Neural crest cell (in vitro differentiated cells): ENCODE results near the gene NLRP3. TPM values are rescaled to one million over a fixed set of nuclear protein-coding genes. Genes with fewer than 3 reads are reported as not detected.

Experiments used
- DNase-seq: peaks from one replicate; pipeline ENCODE4 v3.0.0; 2021; ENCODE audit warnings: low read depth, mixed read lengths, low spot score
- H3K27ac Mint-ChIP-seq: one replicate; pipeline ENCODE4 v1.8.0; 2021; ENCODE audit warnings: mild to moderate bottlenecking, mixed read lengths; ENCODE audit not compliant: unreplicated experiment
- H3K27me3 Mint-ChIP-seq: 2 replicates; pipeline ENCODE4 v1.8.0; 2021; ENCODE audit warnings: low read depth, mild to moderate bottlenecking, mixed read lengths
- H3K36me3 Mint-ChIP-seq: 2 replicates; pipeline ENCODE4 v1.8.0; 2021; ENCODE audit warnings: low read depth, mild to moderate bottlenecking, mixed read lengths
- H3K4me1 Mint-ChIP-seq: 2 replicates; pipeline ENCODE4 v1.8.0; 2021; ENCODE audit warnings: mixed read lengths
- H3K4me3 Mint-ChIP-seq: one replicate; pipeline ENCODE4 v1.8.0; 2021; ENCODE audit warnings: mild to moderate bottlenecking, mixed read lengths
- H3K9me3 Mint-ChIP-seq: 2 replicates; pipeline ENCODE4 v1.8.0; 2021; ENCODE audit warnings: mixed read lengths
- total RNA-seq: library from RNA; stranded (reverse); gene quantifications from 2 replicates; pipeline ENCODE4 v1.2.1, GENCODE V29; 2021
- TF ChIP-seq, protein P1 (sequence below): fragments of 200-600 bp; sonication (generic); conservative IDR thresholded peaks from 2 replicates; pipeline ENCODE4 v1.5.0; 2021; ENCODE audit warnings: antibody characterized with exemption, mild to moderate bottlenecking

The NLRP3 gene
- total RNA-seq, 1 donor from 2014 or later = 0.07 TPM

DNA sequence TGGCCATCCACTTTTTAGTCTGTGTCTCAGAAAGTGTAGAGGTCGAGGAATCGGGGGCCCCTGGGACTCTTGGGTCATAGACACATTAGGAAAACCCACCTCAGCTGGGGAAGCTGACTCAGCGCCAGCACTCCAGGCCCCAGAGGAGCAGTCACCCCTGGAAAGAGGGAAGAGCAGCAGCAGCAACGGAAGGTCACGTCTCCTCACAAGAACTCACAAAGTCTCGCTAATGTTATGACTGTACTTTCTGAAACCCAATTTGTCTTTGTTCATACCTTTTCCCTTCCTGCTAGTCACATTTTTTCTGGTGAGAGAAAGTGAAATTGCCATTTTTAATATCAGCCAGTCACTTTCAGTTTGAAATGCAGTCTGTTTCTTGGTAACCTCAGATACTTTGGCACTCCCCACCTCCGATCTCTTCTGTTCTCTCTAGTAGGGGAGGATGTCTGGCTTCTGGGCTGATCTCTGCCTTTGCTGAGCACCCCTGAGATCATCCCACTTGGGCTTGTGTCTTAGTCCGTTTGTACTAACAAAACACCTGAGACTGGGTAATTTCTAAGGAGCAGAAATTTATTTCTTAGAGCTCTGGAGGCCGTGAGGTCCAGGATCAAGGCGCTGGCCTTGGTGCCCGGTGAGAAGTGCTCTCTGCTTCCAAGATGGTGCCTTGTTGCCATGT, 6.0 kb upstream of the NLRP3 start:
- Mint-ChIP-seq H3K4me3 (no peak overlapping the region), H3K9me3 (peaks cover 2% of the 10 kb centered on the region), H3K27ac (no peak overlapping the region), H3K36me3 (no peaks in the 10 kb centered on the region), H3K4me1 (no peaks in the 10 kb centered on the region), H3K27me3 (no peaks in the 10 kb centered on the region)
- DNase-seq = no peak
- TF ChIP-seq, protein P1, sequence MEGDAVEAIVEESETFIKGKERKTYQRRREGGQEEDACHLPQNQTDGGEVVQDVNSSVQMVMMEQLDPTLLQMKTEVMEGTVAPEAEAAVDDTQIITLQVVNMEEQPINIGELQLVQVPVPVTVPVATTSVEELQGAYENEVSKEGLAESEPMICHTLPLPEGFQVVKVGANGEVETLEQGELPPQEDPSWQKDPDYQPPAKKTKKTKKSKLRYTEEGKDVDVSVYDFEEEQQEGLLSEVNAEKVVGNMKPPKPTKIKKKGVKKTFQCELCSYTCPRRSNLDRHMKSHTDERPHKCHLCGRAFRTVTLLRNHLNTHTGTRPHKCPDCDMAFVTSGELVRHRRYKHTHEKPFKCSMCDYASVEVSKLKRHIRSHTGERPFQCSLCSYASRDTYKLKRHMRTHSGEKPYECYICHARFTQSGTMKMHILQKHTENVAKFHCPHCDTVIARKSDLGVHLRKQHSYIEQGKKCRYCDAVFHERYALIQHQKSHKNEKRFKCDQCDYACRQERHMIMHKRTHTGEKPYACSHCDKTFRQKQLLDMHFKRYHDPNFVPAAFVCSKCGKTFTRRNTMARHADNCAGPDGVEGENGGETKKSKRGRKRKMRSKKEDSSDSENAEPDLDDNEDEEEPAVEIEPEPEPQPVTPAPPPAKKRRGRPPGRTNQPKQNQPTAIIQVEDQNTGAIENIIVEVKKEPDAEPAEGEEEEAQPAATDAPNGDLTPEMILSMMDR = no peak

- no peak for DNase-seq
- Mint-ChIP-seq H3K4me1 (no peaks in the 10 kb centered on the region), H3K4me3 (no peak overlapping the region), H3K27me3 (no peaks in the 10 kb centered on the region), H3K27ac (no peak overlapping the region), H3K9me3 (no peaks in the 10 kb centered on the region), H3K36me3 (no peaks in the 10 kb centered on the region)
- TF ChIP-seq, protein P1 = no peak
Measured at GRCh38 chr1:247411621-247412327, 4.2 kb upstream of the NLRP3 start.

DNA sequence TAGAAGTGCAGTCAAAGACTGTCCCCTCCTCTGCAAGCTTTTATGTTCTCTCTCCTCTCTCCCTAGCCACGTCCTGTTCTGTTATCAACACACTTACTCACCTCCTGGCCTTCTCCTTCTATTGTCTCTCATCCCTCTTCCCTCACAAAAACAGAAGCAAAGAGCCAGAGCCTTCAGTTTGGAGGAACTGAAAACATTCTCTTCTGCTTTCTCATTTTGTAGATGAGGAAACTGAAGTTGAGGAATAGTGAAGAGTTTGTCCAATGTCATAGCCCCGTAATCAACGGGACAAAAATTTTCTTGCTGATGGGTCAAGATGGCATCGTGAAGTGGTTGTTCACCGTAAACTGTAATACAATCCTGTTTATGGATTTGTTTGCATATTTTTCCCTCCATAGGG, 1.9 kb downstream of the NLRP3 start:
- no peaks in the 10 kb centered on the region for H3K4me1 Mint-ChIP-seq
- H3K4me3 Mint-ChIP-seq = no peak overlapping the region
- no peak for DNase-seq
- H3K9me3 Mint-ChIP-seq = no peaks in the 10 kb centered on the region
- TF ChIP-seq, protein P1 = no peak
- no peak overlapping the region for H3K27ac Mint-ChIP-seq
- no peaks in the 10 kb centered on the region for H3K36me3 Mint-ChIP-seq
- peaks cover 3% of the 10 kb centered on the region for H3K27me3 Mint-ChIP-seq

DNA sequence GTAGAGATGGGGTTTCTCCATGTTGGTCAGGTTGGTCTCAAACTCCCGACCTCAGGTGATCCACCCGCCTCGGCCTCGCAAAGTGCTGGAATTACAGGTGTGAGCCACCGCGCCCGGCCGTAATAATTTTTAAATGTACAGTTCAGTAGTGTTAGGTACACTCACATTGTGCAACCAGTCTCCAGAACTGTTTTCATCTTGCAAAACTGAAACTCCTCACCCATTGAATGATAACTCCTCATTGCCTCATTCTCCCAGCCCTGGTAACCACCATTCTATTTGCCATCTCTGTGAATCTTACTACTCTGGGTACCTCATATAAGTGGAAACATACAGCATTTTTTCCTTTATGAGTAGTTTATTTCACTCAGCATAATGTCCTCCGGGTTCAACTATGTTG, 3.4 kb downstream of the NLRP3 start:
- no peak overlapping the region for H3K27ac Mint-ChIP-seq
- no peak for DNase-seq
- TF ChIP-seq, protein P1 = no peak
- H3K4me1 Mint-ChIP-seq = no peaks in the 10 kb centered on the region
- no peaks in the 10 kb centered on the region for H3K36me3 Mint-ChIP-seq
- no peaks in the 10 kb centered on the region for H3K9me3 Mint-ChIP-seq
- H3K27me3 Mint-ChIP-seq = peaks cover 5% of the 10 kb centered on the region
- no peak overlapping the region for H3K4me3 Mint-ChIP-seq

GRCh38 chr1:247421074-247421473, 5.1 kb downstream of the NLRP3 start:
- H3K27ac Mint-ChIP-seq = peak overlapping the region; percentile 8
- H3K36me3 Mint-ChIP-seq = no peaks in the 10 kb centered on the region
- no peak overlapping the region for H3K4me3 Mint-ChIP-seq
- DNase-seq = no peak
- no peaks in the 10 kb centered on the region for H3K4me1 Mint-ChIP-seq
- no peaks in the 10 kb centered on the region for H3K9me3 Mint-ChIP-seq
- TF ChIP-seq, protein P1 = no peak
- peaks cover 5% of the 10 kb centered on the region for H3K27me3 Mint-ChIP-seq
